Uterus (tissue), 2 donors: ENCODE results near the gene CDH4.

Experiments used
- POLR2A ChIP-seq, 2 donors: fragments of 450-650 bp; IDR thresholded peaks; one replicate each; pipeline ENCODE4 v1.6.1; 2016; ENCODE audit warnings: antibody characterized with exemption in 2 of 2, mild to moderate bottlenecking in 1 of 2, moderate library complexity in 1 of 2
- TF ChIP-seq, protein P1 (sequence below), 4 experiments: fragments of 200-600 bp in 2 of 4; fragments of 450-650 bp in 2 of 4; sonication (generic) in 2 of 4; IDR thresholded peaks; one replicate each; pipeline ENCODE4 v1.5.1; 2016 to 2019; ENCODE audit warnings: antibody characterized with exemption in 4 of 4, mild to moderate bottlenecking in 2 of 4, moderate library complexity in 1 of 4

GRCh38 chr20:61875221-61875885, 623.3 kb downstream of the CDH4 start:
- TF ChIP-seq, protein P1, sequence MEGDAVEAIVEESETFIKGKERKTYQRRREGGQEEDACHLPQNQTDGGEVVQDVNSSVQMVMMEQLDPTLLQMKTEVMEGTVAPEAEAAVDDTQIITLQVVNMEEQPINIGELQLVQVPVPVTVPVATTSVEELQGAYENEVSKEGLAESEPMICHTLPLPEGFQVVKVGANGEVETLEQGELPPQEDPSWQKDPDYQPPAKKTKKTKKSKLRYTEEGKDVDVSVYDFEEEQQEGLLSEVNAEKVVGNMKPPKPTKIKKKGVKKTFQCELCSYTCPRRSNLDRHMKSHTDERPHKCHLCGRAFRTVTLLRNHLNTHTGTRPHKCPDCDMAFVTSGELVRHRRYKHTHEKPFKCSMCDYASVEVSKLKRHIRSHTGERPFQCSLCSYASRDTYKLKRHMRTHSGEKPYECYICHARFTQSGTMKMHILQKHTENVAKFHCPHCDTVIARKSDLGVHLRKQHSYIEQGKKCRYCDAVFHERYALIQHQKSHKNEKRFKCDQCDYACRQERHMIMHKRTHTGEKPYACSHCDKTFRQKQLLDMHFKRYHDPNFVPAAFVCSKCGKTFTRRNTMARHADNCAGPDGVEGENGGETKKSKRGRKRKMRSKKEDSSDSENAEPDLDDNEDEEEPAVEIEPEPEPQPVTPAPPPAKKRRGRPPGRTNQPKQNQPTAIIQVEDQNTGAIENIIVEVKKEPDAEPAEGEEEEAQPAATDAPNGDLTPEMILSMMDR (IDR thresholded peaks at IDR 0.05), result no peak
- no peak for TF ChIP-seq POLR2A (IDR thresholded peaks at IDR 0.05)
